ENCODE data around the gene ADARB2.

- TF ChIP-seq CTCF (IDR thresholded peaks at IDR 0.05) = no peak
- no peak for TF ChIP-seq POLR2A (IDR thresholded peaks at IDR 0.05)
- TF ChIP-seq POLR2AphosphoS5 (IDR thresholded peaks at IDR 0.05) = no peak
Observed at GRCh38 chr10:1384026-1384425, 353.3 kb downstream of the ADARB2 start.
